GM23338 (cell line): ENCODE results near the gene STAU1. TPM values are rescaled to one million over a fixed set of nuclear protein-coding genes. Genes with fewer than 3 reads are reported as not detected.
A peak's percentile ranks its signal among the peaks of the same experiment; 100 is the strongest.

Source experiments
- ATAC-seq: fragments of 200-7000 bp; cut with Tn5 transposase; 3 replicates; pipeline ENCODE4 v1.9.1; 2020
- DNase-seq: peaks from one replicate; pipeline ENCODE4 v3.0.0-alpha.2; 2015; ENCODE audit warnings: low spot score
- H2AFZ ChIP-seq: fragments of 200-600 bp; sonication (generic); 2 replicates; pipeline ENCODE4 v1.8.0; 2016; ENCODE audit warnings: antibody characterized with exemption, mild to moderate bottlenecking, moderate library complexity
- H3F3A ChIP-seq: fragments of 200-600 bp; sonication (generic); replicated peaks from 2 replicates; pipeline ENCODE4 v1.8.0; 2017; ENCODE audit warnings: antibody characterized with exemption, mixed run types, low read depth
- H3K27ac ChIP-seq: fragments of 200-600 bp; sonication (generic); 2 replicates; pipeline ENCODE4 v1.6.1; 2016; ENCODE audit warnings: low read depth
- H3K27me3 ChIP-seq: fragments of 200-600 bp; sonication (generic); 2 replicates; pipeline ENCODE4 v1.8.0; 2016; ENCODE audit warnings: mild to moderate bottlenecking, mixed run types, moderate library complexity; ENCODE audit not compliant: insufficient read depth
- H3K36me3 ChIP-seq: fragments of 200-600 bp; sonication (generic); 2 replicates; pipeline ENCODE4 v1.8.0; 2016; ENCODE audit warnings: mild to moderate bottlenecking; ENCODE audit not compliant: insufficient read depth
- H3K4me1 ChIP-seq: fragments of 200-600 bp; sonication (generic); 2 replicates; pipeline ENCODE4 v1.8.0; 2016; ENCODE audit warnings: mild to moderate bottlenecking, moderate library complexity; ENCODE audit not compliant: insufficient read depth
- H3K4me2 ChIP-seq: fragments of 200-600 bp; sonication (generic); 2 replicates; pipeline ENCODE4 v1.7.1; 2017; ENCODE audit warnings: mixed run types
- H3K4me3 ChIP-seq: fragments of 200-600 bp; sonication (generic); 2 replicates; pipeline ENCODE4 v1.6.1; 2016; ENCODE audit warnings: mixed run types
- H3K79me2 ChIP-seq: fragments of 200-600 bp; sonication (generic); replicated peaks from 2 replicates; pipeline ENCODE4 v1.8.0; 2017; ENCODE audit warnings: mild to moderate bottlenecking; ENCODE audit not compliant: insufficient read depth
- H3K9me2 ChIP-seq: fragments of 200-600 bp; sonication (generic); 2 replicates; pipeline ENCODE4 v1.8.0; 2017; ENCODE audit not compliant: insufficient read depth
- H4K20me1 ChIP-seq: fragments of 200-600 bp; sonication (generic); replicated peaks from 2 replicates; pipeline ENCODE4 v1.8.0; 2017; ENCODE audit warnings: mild to moderate bottlenecking; ENCODE audit not compliant: insufficient read depth
- H3K27ac Mint-ChIP-seq: 2 replicates; pipeline ENCODE4 v1.8.0; 2020; ENCODE audit warnings: inconsistent platforms, mild to moderate bottlenecking, moderate library complexity, mixed read lengths
- H3K27me3 Mint-ChIP-seq: 3 replicates; pipeline ENCODE4 v1.8.0; 2022; ENCODE audit warnings: low read depth, mild to moderate bottlenecking, moderate library complexity, mixed read lengths, inconsistent platforms; ENCODE audit not compliant: insufficient read depth, poor library complexity
- H3K36me3 Mint-ChIP-seq: 3 replicates; pipeline ENCODE4 v1.8.0; 2021; ENCODE audit warnings: low read depth, mild to moderate bottlenecking, inconsistent platforms, moderate library complexity, mixed read lengths
- H3K4me1 Mint-ChIP-seq: 3 replicates; pipeline ENCODE4 v1.8.0; 2020; ENCODE audit warnings: mild to moderate bottlenecking, inconsistent platforms, mixed read lengths
- H3K4me3 Mint-ChIP-seq: 3 replicates; pipeline ENCODE4 v1.8.0; 2021; ENCODE audit warnings: moderate library complexity, mild to moderate bottlenecking, inconsistent platforms, mixed read lengths
- H3K9me3 Mint-ChIP-seq: 3 replicates; pipeline ENCODE4 v1.8.0; 2020; ENCODE audit warnings: moderate library complexity, mild to moderate bottlenecking, inconsistent platforms, mixed read lengths
- ETS1 ChIP-seq: IDR thresholded peaks from 2 replicates; pipeline ENCODE4 v1.6.1; 2016; ENCODE audit warnings: antibody characterized with exemption
- EZH2phosphoT487 ChIP-seq: fragments of 200-600 bp; sonication (generic); IDR thresholded peaks from one replicate; pipeline ENCODE4 v1.8.1; 2018; ENCODE audit warnings: antibody characterized with exemption; ENCODE audit not compliant: unreplicated experiment
- NANOG ChIP-seq: IDR thresholded peaks from 2 replicates; pipeline ENCODE4 v1.6.1; 2016; ENCODE audit warnings: antibody characterized with exemption, borderline replicate concordance
- POLR2AphosphoS5 ChIP-seq: IDR thresholded peaks from 2 replicates; pipeline ENCODE4 v1.6.1; 2016; ENCODE audit warnings: antibody characterized with exemption, low read depth
- REST ChIP-seq: IDR thresholded peaks from one replicate; pipeline ENCODE4 v1.6.1; 2018; ENCODE audit warnings: antibody characterized with exemption; ENCODE audit not compliant: unreplicated experiment
- STAT1 ChIP-seq: IDR thresholded peaks from one replicate; pipeline ENCODE4 v1.6.1; 2016; ENCODE audit warnings: antibody characterized with exemption; ENCODE audit not compliant: unreplicated experiment
- ZNF331 ChIP-seq: fragments of 250-450 bp; sonication (Bioruptor Pico); IDR thresholded peaks from 2 replicates; pipeline ENCODE4 v1.5.0; 2020; ENCODE audit warnings: low read depth, mild to moderate bottlenecking, moderate library complexity
- ZNF462 ChIP-seq: fragments of 250-450 bp; sonication (Bioruptor Pico); IDR thresholded peaks from 2 replicates; pipeline ENCODE4 v1.5.0; 2020; ENCODE audit warnings: mild to moderate bottlenecking, moderate library complexity
- polyA plus RNA-seq: library from polyadenylated mRNA; unstranded; fragments of >200 nt; fragmentation: Nextera tagmentation; extraction: Ambion mirVana; gene quantifications from 2 replicates; pipeline ENCODE4 v1.2.1, GENCODE V29; 2016
- total RNA-seq: library from RNA; depleted of rRNA; stranded (reverse); fragments of >200 nt; shearing (Covaris generic); gene quantifications from 2 replicates; pipeline ENCODE4 v1.2.3, GENCODE V29; 2014

Gene STAU1
- total and polyA plus RNA-seq, 2 experiments from 2014 or later: 102 TPM

GRCh38 chr20:49112596-49113274 is 75.4 kb downstream of the STAU1 start (continued):
- TF ChIP-seq ZNF462 (CRISPR knock-in tag): no peak
- no peak for TF ChIP-seq NANOG
- no peak for TF ChIP-seq STAT1
- no peak for TF ChIP-seq ZNF331 (CRISPR knock-in tag)
- TF ChIP-seq EZH2phosphoT487: no peak

- DNase-seq (no peak), ATAC-seq (peak; percentile 7; the same call in 2 of the 3 replicates)
- peaks cover 21% of the 10 kb centered on the region for H3K36me3 ChIP-seq
- no peak for TF ChIP-seq ETS1
- no peak for TF ChIP-seq POLR2AphosphoS5
- TF ChIP-seq REST: no peak
- H3K9me2 ChIP-seq: peaks cover 3% of the 10 kb centered on the region; the same call in 1 of the 2 replicates
- peaks cover 15% of the 10 kb centered on the region for H4K20me1 ChIP-seq
- H3K27ac ChIP-seq: no peak overlapping the region
- Mint-ChIP-seq H3K27ac (no peak overlapping the region), H3K36me3 (peaks cover 46% of the 10 kb centered on the region), H3K9me3 (peaks cover 3% of the 10 kb centered on the region; the same call in 1 of the 3 replicates), H3K27me3 (peaks cover 24% of the 10 kb centered on the region), H3K4me3 (no peak overlapping the region), H3K4me1 (no peaks in the 10 kb centered on the region)
- H3K4me1 ChIP-seq: no peaks in the 10 kb centered on the region
- H3K79me2 ChIP-seq: no peaks in the 10 kb centered on the region
- H3K4me2 ChIP-seq: no peak overlapping the region
- no peak overlapping the region for H2AFZ ChIP-seq
- no peaks in the 10 kb centered on the region for H3K27me3 ChIP-seq
- H3F3A ChIP-seq: peaks cover 18% of the 10 kb centered on the region; the same call in 1 of the 2 replicates
- no peak overlapping the region for H3K4me3 ChIP-seq
Measured at GRCh38 chr20:49110767-49111694, 77.1 kb downstream of the STAU1 start.
